Muscle of leg (tissue), 9 donors: Measurements from ENCODE around the gene ANKFY1. TPM values are rescaled to one million over a fixed set of nuclear protein-coding genes. Genes with fewer than 3 reads are reported as not detected.

Experiments used
- polyA plus RNA-seq, 8 donors: library from polyadenylated mRNA; unstranded; fragments of 120-200 nt; gene quantifications; one replicate each; pipeline versions ENCODE4 v1.2.1 to v1.2.3, GENCODE V29; 2013; ENCODE audit warnings: inconsistent platforms in 1 of 8, low replicate concordance in 1 of 8; ENCODE audit not compliant: insufficient read length in 8 of 8, insufficient read depth in 1 of 8
- total RNA-seq: library from RNA; stranded (reverse); fragments of 120-200 nt; gene quantifications from one replicate; pipeline ENCODE4 v1.2.4, GENCODE V29; 2013

The ANKFY1 gene
- total and polyA plus RNA-seq, 9 donors = 21.1 to 36.5 (median 27.3) TPM

Other genes starting within 250 kb of the ANKFY1 start
- 23.9 TPM for gene ZZEF1, start 120.9 kb downstream of the ANKFY1 start, total RNA-seq
- gene ZZEF1, start 120.9 kb downstream of the ANKFY1 start, polyA plus RNA-seq = 10 to 100 TPM; 14.4 to 23.4 (median 17.2) TPM
- 10.2 TPM for gene CYB5D2, start 120.8 kb downstream of the ANKFY1 start, total RNA-seq
- gene CYB5D2, start 120.8 kb downstream of the ANKFY1 start, polyA plus RNA-seq = 10 to 100 TPM; 10.1 to 13.3 (median 11.1) TPM
- gene UBE2G1, start 102.7 kb upstream of the ANKFY1 start, total RNA-seq = 54.4 TPM
- 10 to 100 TPM; 57.3 to 73.9 (median 66.9) TPM for gene UBE2G1, start 102.7 kb upstream of the ANKFY1 start, polyA plus RNA-seq
- 0.44 TPM for gene SPNS3, start 170.0 kb upstream of the ANKFY1 start, total RNA-seq
- gene SPNS3, start 170.0 kb upstream of the ANKFY1 start, polyA plus RNA-seq = under 1 TPM; 0.17 to 1.00 (median 0.35) TPM
- gene SPNS2, start 234.9 kb upstream of the ANKFY1 start, total RNA-seq = 5.0 TPM
- 1 to 10 TPM; 7.8 to 9.7 (median 8.3) TPM for gene SPNS2, start 234.9 kb upstream of the ANKFY1 start, polyA plus RNA-seq